GM23338 (cell line): ENCODE results near the gene DNAJC16.

Experiments used
- CTCF ChIP-seq, 2 experiments: fragments of 200-600 bp in 1 of 2; sonication (generic) in 1 of 2; conservative IDR thresholded peaks; 2 replicates each; pipeline versions ENCODE4 v1.5.1 to v1.6.1; 2016 to 2017; ENCODE audit warnings: antibody characterized with exemption in 2 of 2, low read depth in 2 of 2, mild to moderate bottlenecking in 2 of 2, moderate library complexity in 1 of 2
- EZH2 ChIP-seq: fragments of 200-600 bp; sonication (generic); IDR thresholded peaks from one replicate; pipeline ENCODE4 v1.8.0; 2017; ENCODE audit warnings: antibody characterized with exemption, mild to moderate bottlenecking, low read depth; ENCODE audit not compliant: unreplicated experiment
- POLR2AphosphoS5 ChIP-seq: IDR thresholded peaks from 2 replicates; pipeline ENCODE4 v1.6.1; 2016; ENCODE audit warnings: antibody characterized with exemption, low read depth
- ZNF331 ChIP-seq: fragments of 250-450 bp; sonication (Bioruptor Pico); IDR thresholded peaks from 2 replicates; pipeline ENCODE4 v1.5.0; 2020; ENCODE audit warnings: low read depth, mild to moderate bottlenecking, moderate library complexity

- no peak for TF ChIP-seq CTCF (conservative IDR thresholded peaks at IDR 0.05; ENCODE audit: low read depth in 2 of 2)
- no peak for TF ChIP-seq EZH2
- TF ChIP-seq POLR2AphosphoS5 = no peak
- no peak for TF ChIP-seq ZNF331 (CRISPR knock-in tag)
These were observed 12.1 kb downstream of the DNAJC16 start for GRCh38 chr1:15538771-15539170.
